Heart right ventricle (tissue), 16 donors: ENCODE results near the gene PGBD5. TPM values are rescaled to one million over a fixed set of nuclear protein-coding genes. Genes with fewer than 3 reads are reported as not detected.

Experiments
- ATAC-seq, 8 donors: fragments of 200-7000 bp; cut with Tn5 transposase; one replicate each; pipeline ENCODE4 v1.9.1; 2020; ENCODE audit warnings: mild to moderate bottlenecking in 8 of 8, moderate library complexity in 8 of 8, moderate number of reproducible peaks in 1 of 8
- DNase-seq, 2 donors: peaks; one replicate each; pipeline ENCODE4 v3.0.0-alpha.2; 2020
- H3K27ac ChIP-seq, 10 donors: fragments of 200-600 bp; sonication (generic) in 2 of 10; one replicate each; pipeline versions ENCODE4 v1.5.0 to v1.8.0; 2020 to 2022; ENCODE audit warnings: mild to moderate bottlenecking in 3 of 10
- H3K27me3 ChIP-seq, 7 donors: fragments of 200-600 bp; one replicate each; pipeline ENCODE4 v1.8.0; 2021 to 2022; ENCODE audit warnings: mild to moderate bottlenecking in 2 of 7
- H3K36me3 ChIP-seq, 9 donors: fragments of 200-600 bp; sonication (generic) in 1 of 9; one replicate each; pipeline versions ENCODE4 v1.5.0 to v1.8.0; 2020 to 2022; ENCODE audit warnings: mild to moderate bottlenecking in 2 of 9
- H3K4me1 ChIP-seq, 9 donors: fragments of 200-600 bp; sonication (generic) in 1 of 9; one replicate each; pipeline versions ENCODE4 v1.5.0 to v1.8.0; 2020 to 2022; ENCODE audit warnings: mild to moderate bottlenecking in 4 of 9
- H3K4me3 ChIP-seq, 10 donors: fragments of 200-600 bp; sonication (generic) in 2 of 10; one replicate each; pipeline versions ENCODE4 v1.5.0 to v1.8.0; 2020 to 2022; ENCODE audit warnings: mild to moderate bottlenecking in 7 of 10, moderate library complexity in 2 of 10
- H3K9me3 ChIP-seq, 11 donors: fragments of 200-600 bp in 10 of 11; sonication (generic) in 2 of 11; one replicate each; pipeline versions ENCODE4 v1.5.0 to v1.8.0; 2013 to 2022; ENCODE audit warnings: mild to moderate bottlenecking in 2 of 11, control low read depth in 1 of 11, moderate library complexity in 1 of 11
- WGBS, 2 donors: extraction: QIAGEN DNeasy Blood & Tissue Kit; methylation state at CpG; one replicate each; pipeline ENCODE4 v1.1.7; 2013; ENCODE audit warnings: inconsistent platforms in 1 of 2; 5-methylcytosine and 5-hydroxymethylcytosine counted together
- intact Hi-C, 10 donors: fragments of 100-400 bp; cut with DNase I; formaldehyde crosslinking; loops; one replicate each; pipeline versions ENCODE4 v1.11.1 to v1.14.2; 2022
- polyA plus RNA-seq, 2 donors: library from polyadenylated mRNA; stranded (reverse); fragments of 200-250 nt; gene quantifications; one replicate each; pipeline ENCODE4 v1.2.3, GENCODE V29; 2013
- total RNA-seq, 10 donors: library from RNA; stranded (reverse); fragmentation: NEBNext Ultra II Directional in 3 of 10; extraction: Animal tissue kit (Norgen Biotek cat#: 25700) in 3 of 10; gene quantifications; one replicate each; pipeline versions ENCODE4 v1.2.1 to v1.2.4, GENCODE V29; 2021 to 2023
- TF ChIP-seq, protein P1 (sequence below), 9 donors: fragments of 200-600 bp; sonication (generic) in 2 of 9; IDR thresholded peaks; one replicate each; pipeline versions ENCODE4 v1.5.0 to v1.8.0; 2021 to 2022; ENCODE audit warnings: antibody characterized with exemption in 9 of 9, mild to moderate bottlenecking in 5 of 9, moderate library complexity in 1 of 9
- donor health status: Arrhythmogenic right ventricular cardiomyopathy.
- donor health status: ischemic (EF 13 %, LVEDD 7.1; RV severe dilation, severe dysfunction).
- donor health status: healthy with polysubstance abuse.
- donor health status: DM: no; HTN: yes; CAD: no.
- donor health status: DM: no; HTN: no; CAD: no.
- donor health status: ischemic (EF 25% LVEDD 6.9; RV normal size, moderate dysfunction).
- donor health status: ischemic (EF 25% LVEDD 5.7; RV mildly dilated, moderate dysfunction).
- donor health status: healthy.
- donor health status: DM: yes; HTN: yes; CAD: no.
- donor health status: Ischemic cardiomyopathy.
- donor health status: ischemic (EF 35%, LVEDD 5.7; RV mildly dilated, moderate dysfunction).
- donor health status: nonischemic (EF 11% LVEDD 7.7; RV severe dilation, severe dysfunction).
- donor health status: DM: yes; HTN: yes; CAD: no.
- donor health status: PGD.
- donor health status: ischemic (EF 29% LVEDD 5.4; RV normal size, mild dysfunction).
- donor health status: nonischemic (EF 23%, LVEDD 6.1; RV moderate dilation, normal function).

PGBD5 gene
- total and polyA plus RNA-seq, 12 donors: 0.52 to 11.4 (median 7.9) TPM

DNA sequence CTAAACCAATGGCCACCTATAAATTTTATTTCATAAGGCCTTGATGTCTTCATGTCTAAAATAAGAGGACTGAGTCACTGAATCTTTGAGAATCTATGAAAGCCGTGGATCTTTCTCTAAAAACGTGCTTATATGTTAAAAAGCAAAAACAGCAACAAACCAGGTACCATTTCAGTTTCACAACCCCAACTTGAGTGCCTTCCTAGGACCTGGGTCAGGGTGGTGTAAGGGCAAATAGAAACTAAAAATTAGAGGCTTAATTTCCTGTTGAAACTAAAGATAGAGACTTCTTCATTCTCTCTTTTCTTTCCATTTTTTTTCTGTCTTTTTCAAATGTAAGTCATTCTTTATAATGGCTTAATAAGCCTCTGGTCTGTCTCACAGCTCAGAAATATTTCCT, 27.2 kb upstream of the PGBD5 start:
- H3K27ac ChIP-seq: no peak overlapping the region
- no peak for DNase-seq
- intact Hi-C loops: no loop called here
- peaks cover 0 to 7% (median 0%) of the 10 kb centered on the region in 9 donors for H3K4me1 ChIP-seq
- TF ChIP-seq, protein P1, sequence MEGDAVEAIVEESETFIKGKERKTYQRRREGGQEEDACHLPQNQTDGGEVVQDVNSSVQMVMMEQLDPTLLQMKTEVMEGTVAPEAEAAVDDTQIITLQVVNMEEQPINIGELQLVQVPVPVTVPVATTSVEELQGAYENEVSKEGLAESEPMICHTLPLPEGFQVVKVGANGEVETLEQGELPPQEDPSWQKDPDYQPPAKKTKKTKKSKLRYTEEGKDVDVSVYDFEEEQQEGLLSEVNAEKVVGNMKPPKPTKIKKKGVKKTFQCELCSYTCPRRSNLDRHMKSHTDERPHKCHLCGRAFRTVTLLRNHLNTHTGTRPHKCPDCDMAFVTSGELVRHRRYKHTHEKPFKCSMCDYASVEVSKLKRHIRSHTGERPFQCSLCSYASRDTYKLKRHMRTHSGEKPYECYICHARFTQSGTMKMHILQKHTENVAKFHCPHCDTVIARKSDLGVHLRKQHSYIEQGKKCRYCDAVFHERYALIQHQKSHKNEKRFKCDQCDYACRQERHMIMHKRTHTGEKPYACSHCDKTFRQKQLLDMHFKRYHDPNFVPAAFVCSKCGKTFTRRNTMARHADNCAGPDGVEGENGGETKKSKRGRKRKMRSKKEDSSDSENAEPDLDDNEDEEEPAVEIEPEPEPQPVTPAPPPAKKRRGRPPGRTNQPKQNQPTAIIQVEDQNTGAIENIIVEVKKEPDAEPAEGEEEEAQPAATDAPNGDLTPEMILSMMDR (IDR thresholded peaks at IDR 0.05): no peak
- 32 to 64% methylated on average over 2 of the region's 2 CpGs for WGBS, 2 donors
- no peaks in the 10 kb centered on the region for H3K27me3 ChIP-seq
- H3K9me3 ChIP-seq: no peaks in the 10 kb centered on the region
- no peak overlapping the region for H3K4me3 ChIP-seq
- no peaks in the 10 kb centered on the region for H3K36me3 ChIP-seq
- no peak for ATAC-seq

GRCh38 chr1:230441183-230442029, 15.3 kb upstream of the PGBD5 start:
- intact Hi-C loops: no loop called here
- Histone ChIP-seq H3K27me3 (peaks cover 0 to 14% (median 5%) of the 10 kb centered on the region in 7 donors), H3K9me3 (peaks cover 0 to 19% (median 5%) of the 10 kb centered on the region in 11 donors), H3K27ac (no peak overlapping the region), H3K4me1 (no peaks in the 10 kb centered on the region), H3K36me3 (no peaks in the 10 kb centered on the region), H3K4me3 (no peak overlapping the region)
- TF ChIP-seq, protein P1 (IDR thresholded peaks at IDR 0.05): no peak
- DNase-seq (no peak), ATAC-seq (no peak)
- WGBS, 2 donors: 50 to 51% methylated on average over 10 of the region's 10 CpGs

- intact Hi-C loops: no loop called here
- TF ChIP-seq, protein P1 (IDR thresholded peaks at IDR 0.05): no peak
- no peak for DNase-seq
- Histone ChIP-seq H3K27me3 (peaks cover 0 to 19% (median 0%) of the 10 kb centered on the region in 7 donors), H3K36me3 (no peaks in the 10 kb centered on the region), H3K4me1 (peaks cover 0 to under 1% (median 0%) of the 10 kb centered on the region in 9 donors), H3K4me3 (no peak overlapping the region), H3K27ac (no peak overlapping the region), H3K9me3 (peaks cover 0 to 14% (median 2%) of the 10 kb centered on the region in 11 donors)
- WGBS, 2 donors: 92 to 95% methylated on average over 1 of the region's 1 CpG
- ATAC-seq: no peak
These were observed 9.0 kb upstream of the PGBD5 start for GRCh38 chr1:230435108-230435507.

DNA sequence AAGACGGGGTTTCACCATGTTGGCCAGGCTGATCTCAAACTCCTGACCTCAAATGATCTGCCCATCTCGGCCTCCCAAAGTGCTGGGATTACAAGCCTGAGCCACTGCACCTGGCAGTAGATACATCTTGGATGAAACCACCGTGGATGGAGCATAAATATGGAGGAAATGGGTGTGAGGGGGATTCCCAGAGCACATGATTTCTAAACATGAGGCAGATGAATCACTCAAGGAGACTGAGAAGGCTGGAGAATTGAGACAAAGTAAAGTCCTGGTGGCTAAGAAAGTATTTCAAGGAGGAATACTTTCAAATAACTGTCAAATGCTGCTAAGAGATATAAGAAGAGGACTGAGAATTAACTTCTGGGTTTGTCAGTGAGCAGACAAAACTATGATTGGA, 5.4 kb upstream of the PGBD5 start:
- no peak overlapping the region for H3K27ac ChIP-seq
- TF ChIP-seq, protein P1 (IDR thresholded peaks at IDR 0.05): no peak
- WGBS, 2 donors: 58 to 73% methylated on average over 3 of the region's 3 CpGs
- ATAC-seq (no peak), DNase-seq (no peak)
- H3K9me3 ChIP-seq: no peaks in the 10 kb centered on the region
- H3K4me3 ChIP-seq: no peak overlapping the region
- no peaks in the 10 kb centered on the region for H3K36me3 ChIP-seq
- peaks cover 0 to 25% (median 12%) of the 10 kb centered on the region in 7 donors for H3K27me3 ChIP-seq
- intact Hi-C loops: no loop called here
- H3K4me1 ChIP-seq: peaks cover 0 to 15% (median 4%) of the 10 kb centered on the region in 9 donors
